Measurements from ENCODE around the gene C11orf91. TPM values are rescaled to one million over a fixed set of nuclear protein-coding genes. Genes with fewer than 3 reads are reported as not detected.
"Not testable (repeated sequence)": the region's sequence is repeated elsewhere in the genome, so short reads cannot be mapped to it uniquely, and the experiment has no call there.

The C11orf91 gene
- total RNA-seq, 1 donor from 2014 or later = not detected

- DNase-seq (ENCODE audit: low spot score in 2 of 2) (no peak), FAIRE-seq (no peak)
These were observed 1.7 kb downstream of the C11orf91 start for GRCh38 chr11:33698921-33699320.

DNA sequence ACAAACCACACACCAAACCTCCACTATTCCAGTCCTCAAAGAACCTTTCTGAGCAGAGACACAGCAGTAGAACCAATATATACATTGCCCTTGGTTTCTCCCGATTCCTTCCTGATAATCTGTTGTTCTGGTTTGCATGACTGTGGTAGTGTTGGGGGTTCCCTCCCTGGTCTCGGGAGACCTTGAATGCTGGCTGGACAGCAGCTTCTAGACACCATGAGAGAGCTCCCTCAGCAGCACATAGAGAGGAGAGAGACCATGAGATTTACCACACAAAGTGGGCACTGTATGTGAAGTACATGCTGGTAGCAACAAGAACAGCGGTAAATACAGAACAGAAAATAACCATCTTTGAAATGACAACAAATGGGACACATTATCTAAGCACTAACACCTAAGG is 2.6 kb downstream of the C11orf91 start:
- DNase-seq (ENCODE audit: low spot score in 2 of 2) (no peak), FAIRE-seq (no peak)

DNA sequence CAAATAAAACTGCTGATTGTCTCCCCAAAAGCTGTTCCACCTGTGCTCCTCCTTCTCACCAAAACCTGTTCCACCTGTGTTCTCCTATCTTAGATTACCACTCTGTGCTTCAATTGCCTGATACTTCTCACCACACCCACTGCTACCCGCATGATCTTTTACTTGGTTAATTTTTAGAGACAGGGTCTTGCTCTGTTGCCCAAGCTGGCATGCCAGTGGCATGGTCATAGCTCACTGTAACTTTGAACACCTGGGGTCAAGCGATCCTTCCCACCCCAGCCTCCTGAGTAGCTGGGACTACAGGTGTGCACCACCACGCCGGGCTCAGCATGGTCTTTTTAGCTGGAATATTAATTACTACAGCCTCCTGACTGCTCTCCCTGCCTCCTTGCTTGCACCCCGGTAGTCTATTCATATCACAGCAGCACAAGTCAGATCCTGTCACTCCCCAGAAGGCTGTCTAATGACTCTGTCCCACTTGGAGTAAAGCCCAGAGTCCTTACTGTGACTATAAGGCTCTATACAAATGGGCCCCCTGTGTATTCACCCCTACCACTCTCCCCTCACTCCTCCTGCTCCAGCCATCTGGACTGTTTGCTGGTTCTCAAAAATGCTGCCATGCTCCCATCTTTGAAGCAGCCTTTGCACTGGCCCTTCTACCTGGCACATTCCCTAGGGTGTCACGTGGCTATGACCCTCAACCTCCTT is 3.5 kb downstream of the C11orf91 start:
- DNase-seq (ENCODE audit: low spot score in 2 of 2) (no peak), FAIRE-seq (no peak)

- FAIRE-seq = no peak
These were observed 4.2 kb downstream of the C11orf91 start for GRCh38 chr11:33696411-33696810.

GRCh38 chr11:33695051-33695566 is 5.5 kb downstream of the C11orf91 start:
- FAIRE-seq (no peak), DNase-seq (ENCODE audit: low spot score in 2 of 2) (no peak)

More at GRCh38 chr11:33696411-33696810, 4.2 kb downstream of the C11orf91 start:
- DNase-seq (ENCODE audit: low spot score in 2 of 2) = no peak

GRCh38 chr11:33694346-33695050 is 6.1 kb downstream of the C11orf91 start:
- no peak for FAIRE-seq

DNA sequence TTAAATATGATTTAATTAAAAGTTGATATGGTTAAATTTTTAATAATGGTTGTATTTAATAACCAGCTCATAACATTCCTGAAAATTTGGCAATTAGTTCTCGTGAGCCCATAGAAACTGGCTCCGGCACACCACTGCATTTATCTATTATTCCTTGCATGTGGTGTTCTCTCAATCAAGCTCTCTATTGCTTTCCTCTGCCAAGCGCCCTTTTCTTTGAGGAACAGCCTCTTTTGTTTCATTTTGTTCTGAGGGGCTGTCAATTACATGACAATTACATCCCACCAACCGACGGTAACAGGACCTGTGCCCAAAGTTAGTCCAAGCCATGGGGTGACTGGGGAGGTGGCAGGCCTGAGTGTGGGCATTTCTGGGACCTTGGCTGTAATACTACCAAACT is 8.1 kb downstream of the C11orf91 start:
- DNase-seq (ENCODE audit: low spot score in 2 of 2) (no peak), FAIRE-seq (no peak)

More at GRCh38 chr11:33694346-33695050, 6.1 kb downstream of the C11orf91 start:
- DNase-seq (ENCODE audit: low spot score in 2 of 2) = no peak

DNA sequence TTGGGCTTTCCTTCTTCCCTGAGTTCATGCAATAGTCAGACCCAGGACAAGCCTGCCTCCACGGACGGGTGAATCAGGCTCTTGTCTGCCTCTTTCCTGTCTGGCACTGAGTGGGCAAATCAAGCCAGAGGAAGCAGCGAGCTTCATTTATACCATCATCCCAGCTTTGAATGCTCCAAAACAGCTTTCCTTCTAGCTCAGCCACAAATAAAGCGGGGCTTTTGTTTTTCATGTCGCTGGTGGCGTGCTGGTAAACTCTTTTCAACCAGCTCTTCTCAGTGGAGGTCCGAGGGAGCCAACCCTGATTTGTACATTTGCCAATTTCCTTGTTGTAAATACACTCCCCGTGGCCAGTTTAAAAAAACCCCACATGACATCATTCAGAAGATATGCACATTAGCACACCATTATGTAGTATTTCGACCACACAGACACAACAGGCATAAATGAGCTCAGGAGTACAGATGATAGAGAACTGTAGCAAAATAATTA is 8.6 kb downstream of the C11orf91 start:
- no peak for FAIRE-seq
- DNase-seq (ENCODE audit: low spot score in 2 of 2) = peak in 1 of 2 donors; percentile 46

DNA sequence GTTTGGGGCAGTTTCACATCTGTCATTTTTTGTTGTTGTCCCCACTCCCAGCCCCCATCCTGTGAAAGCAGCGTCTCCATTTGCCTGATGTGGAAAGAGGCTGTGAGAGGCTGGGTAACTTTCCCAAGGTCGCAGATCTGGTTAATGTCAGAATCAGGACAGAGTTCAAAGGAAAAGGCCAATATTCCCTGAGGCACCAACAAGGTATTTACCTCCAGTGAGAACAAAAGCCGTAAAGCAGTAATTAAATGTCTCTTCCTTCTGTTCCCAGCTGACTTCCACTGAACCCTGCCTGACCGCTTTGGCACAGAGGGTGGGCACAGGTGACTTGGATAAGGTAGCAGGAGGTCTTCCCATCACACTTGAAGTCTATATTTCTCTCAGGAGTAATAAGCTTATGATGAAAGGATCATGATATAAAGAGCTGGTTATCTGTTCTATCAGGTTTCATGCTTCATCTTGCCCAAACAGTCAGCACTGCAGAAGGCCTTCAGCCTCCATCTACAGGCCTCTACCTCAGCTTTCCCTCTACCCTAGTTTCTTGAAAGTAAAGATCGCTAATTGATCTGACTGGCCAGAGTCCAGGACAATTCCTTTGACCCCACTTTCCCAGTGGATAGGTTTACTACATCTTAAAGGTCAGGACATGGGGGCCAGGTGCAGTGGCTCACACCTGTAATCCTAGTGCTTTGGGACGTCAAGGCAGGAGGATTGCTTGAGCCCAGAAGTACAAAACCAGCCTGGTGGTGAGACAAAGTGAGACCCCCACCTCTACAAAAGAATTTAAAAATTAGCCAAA is 9.4 kb downstream of the C11orf91 start:
- no peak for DNase-seq (ENCODE audit: low spot score in 2 of 2)
- FAIRE-seq = no peak

GRCh38 chr11:33690290-33691065 is 10.1 kb downstream of the C11orf91 start:
- no peak for DNase-seq (ENCODE audit: low spot score in 2 of 2)
- FAIRE-seq = no peak

GRCh38 chr11:33689501-33689900 is 11.1 kb downstream of the C11orf91 start:
- FAIRE-seq (no peak), DNase-seq (ENCODE audit: low spot score in 2 of 2) (no peak)

DNA sequence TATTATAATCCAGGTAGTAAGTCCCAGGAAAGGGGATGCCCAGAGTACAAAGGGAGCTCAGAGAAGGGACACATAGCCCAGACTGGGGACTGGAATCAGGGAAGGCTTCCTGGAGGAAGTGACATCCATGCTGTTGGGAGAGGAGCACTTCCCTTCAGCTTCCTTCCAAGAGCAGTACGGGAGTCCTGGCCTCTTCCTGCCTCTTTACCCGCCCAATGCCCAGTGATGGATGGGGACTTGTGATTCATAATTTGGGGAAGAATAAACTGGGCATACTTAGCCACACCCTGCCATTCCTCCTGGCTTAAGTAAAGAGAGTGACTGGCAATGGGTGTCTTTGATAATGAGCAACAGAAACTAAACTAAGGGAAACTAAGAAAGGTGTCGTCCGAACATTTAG is 11.5 kb downstream of the C11orf91 start:
- DNase-seq (ENCODE audit: low spot score in 2 of 2) = no peak
- FAIRE-seq = no peak

GRCh38 chr11:33687733-33688479 is 12.7 kb downstream of the C11orf91 start:
- FAIRE-seq = no peak
- DNase-seq (ENCODE audit: low spot score in 2 of 2) = peak in 1 of 2 donors; percentile 54

DNA sequence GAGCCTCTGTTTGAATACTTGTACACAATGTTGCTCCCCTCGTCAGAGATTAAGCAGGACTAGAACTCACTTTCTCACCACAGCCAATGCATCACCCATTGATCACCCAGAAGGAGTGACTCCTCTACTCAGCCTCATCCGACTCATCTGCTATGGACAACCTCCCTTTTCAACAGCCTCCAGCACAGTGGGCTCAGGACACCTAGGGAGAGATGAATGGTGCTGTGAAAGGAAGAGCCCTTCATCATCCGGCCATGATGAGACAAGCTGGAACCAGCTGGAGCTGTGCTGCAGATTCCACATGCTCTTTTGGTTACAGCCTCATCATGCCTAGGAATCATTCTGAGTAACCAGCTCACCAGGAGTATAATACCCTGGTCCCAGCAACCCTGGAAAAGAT is 15.5 kb downstream of the C11orf91 start:
- DNase-seq (ENCODE audit: low spot score in 2 of 2) = no peak
- FAIRE-seq = no peak

DNA sequence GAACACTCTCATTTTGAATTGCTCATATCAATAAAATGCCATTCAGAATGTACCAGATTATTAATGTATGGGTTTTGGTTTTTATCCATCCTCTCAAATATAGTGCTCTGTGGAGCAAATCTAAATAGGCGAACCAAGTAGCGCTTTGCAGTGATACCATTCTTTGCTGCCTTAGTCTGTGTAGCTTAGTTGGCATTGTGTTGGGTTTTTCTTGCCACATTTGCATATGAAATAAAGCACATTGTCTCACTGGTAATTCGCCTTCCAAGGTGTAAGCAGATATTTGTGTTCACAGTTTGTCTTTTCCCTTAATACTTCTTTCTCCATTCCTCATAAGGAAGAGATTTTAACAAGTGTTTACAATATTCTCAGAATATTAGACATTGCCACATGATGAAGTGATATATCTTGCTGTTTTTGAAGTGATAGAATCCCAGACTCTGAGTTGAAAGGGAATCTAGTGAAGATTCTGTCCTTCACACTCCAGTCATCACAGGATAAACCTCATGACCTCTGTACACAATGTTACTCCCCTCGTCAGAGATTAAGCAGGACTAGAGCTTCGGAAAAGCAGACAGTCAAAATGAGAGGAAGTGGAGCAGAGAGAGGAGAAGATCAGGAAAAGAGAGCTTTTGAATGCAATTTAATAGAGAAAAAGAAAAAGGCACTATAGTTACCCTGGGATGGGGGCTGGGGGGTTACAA is 16.5 kb downstream of the C11orf91 start:
- no peak for FAIRE-seq
- DNase-seq (ENCODE audit: low spot score in 2 of 2) = no peak

- no peak for FAIRE-seq
- DNase-seq (ENCODE audit: low spot score in 2 of 2) = no peak
These were observed 18.2 kb downstream of the C11orf91 start for GRCh38 chr11:33682446-33682845.

DNA sequence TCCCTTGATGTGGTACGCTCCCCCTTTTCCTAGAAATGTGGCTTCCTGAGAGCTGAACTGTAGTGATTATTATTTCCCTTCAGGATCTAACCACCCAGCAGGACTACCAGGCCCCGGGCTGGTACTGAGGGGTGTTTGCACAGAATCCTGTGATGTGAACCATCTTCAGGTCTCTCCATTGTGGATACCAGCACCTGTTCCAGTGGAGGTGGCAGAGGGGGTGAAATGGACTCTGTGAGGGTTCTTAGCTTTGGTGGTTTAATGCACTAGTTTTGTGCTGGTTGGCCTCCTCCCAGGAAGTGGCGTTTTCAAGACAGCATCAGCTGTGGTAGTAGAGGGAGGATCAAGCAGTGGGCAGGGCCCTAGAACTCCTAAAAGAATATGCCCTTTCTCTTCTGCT is 18.6 kb downstream of the C11orf91 start:
- FAIRE-seq = no peak
- no peak for DNase-seq (ENCODE audit: low spot score in 2 of 2)

GRCh38 chr11:33678616-33679015 is 22.0 kb downstream of the C11orf91 start:
- not testable (repeated sequence) for FAIRE-seq; DNase-seq (ENCODE audit: low spot score in 2 of 2)
